ENCODE data around the gene TSHZ3. TPM values are rescaled to one million over a fixed set of nuclear protein-coding genes. Genes with fewer than 3 reads are reported as not detected.

Gene TSHZ3
- total RNA-seq, 1 experiment from 2014 or later, result 0.05 TPM

GRCh38 chr19:31356587-31357314 lies 7.5 kb upstream of the TSHZ3 start:
- H3K27me3 ChIP-seq (ENCODE audit: insufficient read depth, low read length), result no peaks in the 10 kb centered on the region
- H4K20me1 ChIP-seq (ENCODE audit: insufficient read depth), result no peaks in the 10 kb centered on the region
- no peak for DNase-seq (ENCODE audit: low read depth, low spot score)
- ChIA-PET POLR2A (no interaction called here), CTCF (no interaction called here), RAD21 (ENCODE audit: low non-redundant PET in 1 of 2, low total read pairs in 2 of 2, uncharacterized antibody in 2 of 2, unreplicated experiment in 2 of 2) (no interaction called here)
- H3K9me3 ChIP-seq (ENCODE audit: control insufficient read depth in 1 of 2, insufficient read depth in 1 of 2, low read depth in 1 of 2, low read length in 2 of 2), result peaks cover 7% of the 10 kb centered on the region in 2 experiments; a peak in 2 of 4 replicates
- TF ChIP-seq TCF7L2 (IDR thresholded peaks at IDR 0.05; ENCODE audit: borderline replicate concordance, extremely low read depth, insufficient read depth, insufficient read length), result no peak
- no peak for TF ChIP-seq CTCF (IDR thresholded peaks at IDR 0.05 in 2 of 3, conservative IDR thresholded peaks at IDR 0.05 in 1 of 3; ENCODE audit: borderline replicate concordance in 1 of 3, insufficient read depth in 1 of 3, low read depth in 2 of 3, low read length in 2 of 3)
- no peak for TF ChIP-seq MAX (IDR thresholded peaks at IDR 0.05)
- TF ChIP-seq ZNF274 (IDR thresholded peaks at IDR 0.05; ENCODE audit: low read depth, low read length), result no peak
- no peak for TF ChIP-seq ZFX (IDR thresholded peaks at IDR 0.05)
- no peak for TF ChIP-seq CEBPB (IDR thresholded peaks at IDR 0.05; ENCODE audit: low read depth)
- no peak for TF ChIP-seq POLR2A (IDR thresholded peaks at IDR 0.05; ENCODE audit: borderline replicate concordance, extremely low read depth, insufficient read depth, insufficient read length)
- no peak for TF ChIP-seq EZH2phosphoT487 (IDR thresholded peaks at IDR 0.05; ENCODE audit: borderline replicate concordance)
- no peak for TF ChIP-seq RAD21 (IDR thresholded peaks at IDR 0.05; ENCODE audit: low read depth)
- TF ChIP-seq POLR2AphosphoS5 (IDR thresholded peaks at IDR 0.05; ENCODE audit: low read depth, low read length), result no peak
- no peak for TF ChIP-seq CBX3 (IDR thresholded peaks at IDR 0.05; ENCODE audit: low read depth)
- TF ChIP-seq ATF3 (IDR thresholded peaks at IDR 0.05), result no peak
- TF ChIP-seq ZBTB33 (IDR thresholded peaks at IDR 0.05; ENCODE audit: extremely low read depth, insufficient replicate concordance, low read length), result no peak
- TF ChIP-seq FOSL1 (IDR thresholded peaks at IDR 0.05; ENCODE audit: low read depth), result no peak
- TF ChIP-seq SP1 (IDR thresholded peaks at IDR 0.05; ENCODE audit: low read depth), result no peak
- TF ChIP-seq EGR1 (IDR thresholded peaks at IDR 0.05; ENCODE audit: low read depth), result no peak
- no peak for TF ChIP-seq YY1 (IDR thresholded peaks at IDR 0.05; ENCODE audit: extremely low read depth, insufficient replicate concordance, low read depth, low read length)
- no peak for TF ChIP-seq EZH2 (IDR thresholded peaks at IDR 0.05)
- no peak for TF ChIP-seq SIN3A (IDR thresholded peaks at IDR 0.05; ENCODE audit: low read depth)
- H3K36me3 ChIP-seq (ENCODE audit: control insufficient read depth in 1 of 2, insufficient read depth in 2 of 2, low read length in 2 of 2), result no peaks in the 10 kb centered on the region
- no peaks in the 10 kb centered on the region for H3K79me2 ChIP-seq (ENCODE audit: insufficient read depth, low read length)
- no TSS peak for BruUV-seq (replicated peaks)
- H3K4me3 ChIP-seq (replicated peaks in 1 of 2; ENCODE audit: low read depth in 1 of 2, low read length in 2 of 2), result no peak overlapping the region
- no peak overlapping the region for H3K27ac ChIP-seq (ENCODE audit: low read depth, low read length)
- no peak overlapping the region for H3K9ac ChIP-seq (ENCODE audit: low read length)
- intact Hi-C loops (cut with micrococcal nuclease), result no loop called here
- no peak overlapping the region for H2AFZ ChIP-seq (ENCODE audit: low read depth, low read length, poor library complexity, severe bottlenecking)
- no peak for ATAC-seq
- no peaks in the 10 kb centered on the region for H3K9me2 ChIP-seq (ENCODE audit: insufficient read depth)
- no peaks in the 10 kb centered on the region for H3K4me1 ChIP-seq (ENCODE audit: control insufficient read depth in 1 of 2, insufficient read depth in 2 of 2, low read length in 2 of 2)
- H3K4me2 ChIP-seq (ENCODE audit: low read length), result no peak overlapping the region

Measured in HCT116 (cell line).